ENCODE measurements around the gene MTFR1L.

MTFR1L gene

GRCh38 chr1:25807480-25808390 lies 12.0 kb upstream of the MTFR1L start:
- no peak for DNase-seq (ENCODE audit: low spot score)

DNA sequence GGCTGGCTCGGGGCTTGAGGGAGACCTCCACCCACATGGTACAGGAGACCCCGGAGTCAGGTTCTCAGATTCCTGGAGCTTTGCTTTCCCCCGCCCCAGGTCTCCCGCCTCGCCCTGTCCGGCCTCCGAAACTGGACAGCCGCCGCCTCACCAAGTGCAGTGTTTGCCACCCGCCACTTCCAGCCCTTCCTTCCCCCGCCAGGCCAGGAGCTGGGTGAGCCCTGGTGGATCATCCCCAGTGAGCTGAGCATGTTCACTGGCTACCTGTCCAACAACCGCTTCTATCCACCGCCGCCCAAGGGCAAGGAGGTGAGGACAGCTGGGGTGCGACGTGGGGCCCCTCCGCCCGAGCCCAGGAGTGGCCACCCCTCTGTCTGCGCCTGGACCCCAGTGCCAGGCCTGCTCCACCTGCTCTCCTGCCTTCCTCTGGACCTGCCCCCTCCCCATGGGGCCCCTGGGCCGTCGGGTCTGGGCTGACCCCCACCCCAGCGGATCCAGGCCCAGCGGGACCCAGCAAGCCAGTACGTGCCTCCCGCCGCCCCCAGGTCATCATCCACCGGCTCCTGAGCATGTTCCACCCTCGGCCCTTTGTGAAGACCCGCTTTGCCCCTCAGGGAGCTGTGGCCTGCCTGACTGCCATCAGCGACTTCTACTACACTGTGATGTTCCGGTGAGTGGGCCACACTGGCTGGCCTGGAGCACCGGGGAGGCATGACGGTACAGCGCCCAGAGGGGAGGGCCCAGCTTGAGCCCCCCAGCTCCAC lies 11.1 kb upstream of the MTFR1L start:
- DNase-seq (ENCODE audit: low spot score), result no peak

- DNase-seq (ENCODE audit: low spot score), result no peak
Observed at GRCh38 chr1:25809283-25809926, 10.3 kb upstream of the MTFR1L start.

DNA sequence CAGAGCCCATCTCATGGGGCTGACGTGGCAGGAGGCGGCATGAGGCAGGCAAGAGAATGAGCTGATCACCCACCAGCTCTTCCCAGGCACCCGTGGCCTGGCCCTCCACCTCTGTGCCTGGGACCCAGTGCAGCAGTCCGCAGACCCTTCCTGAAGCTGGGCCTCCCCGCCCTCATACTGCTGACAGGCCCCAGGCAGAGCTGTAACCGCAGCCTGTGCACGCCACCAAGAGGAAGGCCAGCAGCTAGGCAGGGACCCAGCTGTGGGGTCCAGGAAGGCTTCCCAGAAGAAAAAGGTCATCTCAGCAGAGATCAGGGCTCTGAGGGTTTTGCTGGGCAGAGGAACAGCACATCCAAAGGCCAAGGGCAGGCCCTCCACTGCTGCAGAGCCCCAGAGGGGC lies 9.8 kb upstream of the MTFR1L start:
- no peak for DNase-seq (ENCODE audit: low spot score)

DNA sequence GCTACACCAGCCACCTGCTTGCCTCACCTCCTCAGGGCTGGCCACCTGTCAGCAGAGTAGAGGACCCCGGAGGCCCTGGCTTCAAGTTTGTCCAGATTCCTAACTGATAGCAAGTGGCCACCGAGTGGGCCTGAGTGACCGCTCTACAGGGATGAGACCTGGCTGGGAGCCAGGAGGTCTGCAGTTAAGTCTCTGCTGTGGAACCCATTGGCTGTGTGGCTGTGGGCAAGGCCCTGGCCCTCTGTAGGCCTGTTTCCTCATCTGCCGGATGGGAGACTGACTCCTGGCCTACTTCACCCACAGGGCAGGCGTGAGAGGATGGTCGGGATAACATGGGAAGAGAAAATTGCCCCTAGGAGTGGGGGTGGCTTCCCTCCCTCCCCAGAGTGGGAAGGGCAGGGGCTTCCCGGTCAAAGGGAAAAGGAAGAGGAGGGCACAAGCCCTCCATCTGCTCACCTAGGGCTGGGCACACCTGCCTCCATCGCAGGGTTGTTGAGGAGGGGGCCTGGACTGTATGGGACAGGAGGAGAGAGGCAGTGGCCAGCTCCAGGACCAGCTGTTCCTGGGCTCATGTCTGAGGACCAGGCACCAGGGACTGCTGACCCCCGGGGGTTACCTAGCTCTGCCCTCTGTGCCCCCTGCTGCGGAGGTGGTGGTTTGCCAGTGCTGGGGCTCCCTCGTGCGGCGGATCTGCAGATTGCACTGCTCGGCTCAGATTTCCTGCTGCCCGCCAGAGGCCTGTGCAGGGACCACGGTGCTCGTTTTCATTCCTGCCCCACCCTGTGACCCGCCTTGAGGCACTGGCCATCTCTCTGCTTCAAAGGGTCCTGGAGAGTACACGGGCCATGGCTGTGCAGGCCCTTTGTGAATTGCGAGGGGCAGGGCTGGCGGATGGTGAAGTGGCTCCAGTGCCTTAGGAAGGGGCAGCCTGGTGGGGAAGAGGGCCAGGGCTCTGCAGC lies 9.1 kb upstream of the MTFR1L start:
- peak; percentile 91 for DNase-seq (ENCODE audit: low spot score)

DNA sequence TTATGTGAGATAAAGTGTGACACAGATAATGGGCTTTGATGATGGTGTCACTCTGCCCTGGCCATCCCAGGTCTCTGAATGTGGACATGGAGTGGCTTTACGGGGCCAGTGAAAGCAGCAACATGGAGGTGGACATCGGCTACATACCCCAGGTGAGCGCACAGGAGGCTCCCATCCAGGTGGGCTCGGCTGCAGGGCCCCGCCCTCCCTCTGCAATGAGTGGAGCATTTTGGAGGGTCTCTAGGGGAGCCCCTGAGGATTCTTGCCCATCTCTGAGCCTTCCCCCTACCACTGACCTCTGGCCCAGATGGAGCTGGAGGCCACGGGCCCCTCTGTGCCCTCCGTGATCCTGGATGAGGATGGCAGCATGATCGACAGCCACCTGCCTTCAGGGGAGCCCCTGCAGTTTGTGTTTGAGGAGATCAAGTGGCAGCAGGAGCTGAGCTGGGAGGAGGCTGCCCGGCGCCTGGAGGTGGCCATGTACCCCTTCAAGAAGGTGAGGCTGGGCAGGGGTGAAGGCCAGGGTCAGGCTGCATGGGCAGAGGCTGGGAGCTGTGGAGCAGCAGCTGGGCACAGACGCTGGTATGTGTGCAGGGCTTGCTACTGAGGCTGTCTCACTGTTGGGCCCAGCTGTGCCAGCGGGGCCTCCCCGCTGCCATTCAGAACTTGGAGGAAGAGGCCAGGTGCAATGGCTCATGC lies 8.2 kb upstream of the MTFR1L start:
- DNase-seq (ENCODE audit: low spot score), result no peak

DNA sequence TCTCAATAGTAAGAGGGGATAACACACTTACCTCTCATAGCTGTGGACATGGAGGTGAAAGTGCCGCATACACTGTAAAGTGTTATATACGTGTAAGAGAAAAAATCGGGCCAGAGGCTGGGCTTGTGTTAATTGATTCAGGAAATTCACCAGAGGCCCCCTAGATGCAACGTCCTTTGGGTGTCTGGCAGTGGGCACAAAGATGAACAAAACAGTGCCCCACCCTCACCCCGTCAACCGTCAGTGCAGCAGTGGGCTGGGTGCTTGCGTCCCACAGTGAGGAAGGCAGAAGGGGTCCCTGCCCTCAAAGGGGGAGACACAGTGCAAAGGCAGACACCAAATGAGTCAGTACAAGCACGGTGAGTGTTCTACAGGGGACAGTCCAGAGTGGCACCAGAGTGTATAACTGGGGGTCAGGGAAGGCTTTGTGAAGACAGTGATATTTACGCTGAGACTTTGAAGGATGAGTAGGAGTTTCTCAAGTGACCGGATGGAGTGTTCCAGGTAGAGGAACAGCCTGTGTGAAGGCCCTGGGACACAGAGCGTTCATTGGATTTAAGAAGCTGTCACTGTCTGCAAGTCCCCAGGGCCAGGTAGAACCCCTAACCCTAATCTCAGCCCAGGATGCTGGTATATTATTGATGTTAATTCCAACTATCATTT lies 6.6 kb upstream of the MTFR1L start:
- DNase-seq (ENCODE audit: low spot score), result no peak

- no peak for DNase-seq (ENCODE audit: low spot score)
Observed at GRCh38 chr1:25813734-25814471, 5.9 kb upstream of the MTFR1L start.

GRCh38 chr1:25814549-25815087 lies 5.1 kb upstream of the MTFR1L start:
- no peak for DNase-seq (ENCODE audit: low spot score)

DNA sequence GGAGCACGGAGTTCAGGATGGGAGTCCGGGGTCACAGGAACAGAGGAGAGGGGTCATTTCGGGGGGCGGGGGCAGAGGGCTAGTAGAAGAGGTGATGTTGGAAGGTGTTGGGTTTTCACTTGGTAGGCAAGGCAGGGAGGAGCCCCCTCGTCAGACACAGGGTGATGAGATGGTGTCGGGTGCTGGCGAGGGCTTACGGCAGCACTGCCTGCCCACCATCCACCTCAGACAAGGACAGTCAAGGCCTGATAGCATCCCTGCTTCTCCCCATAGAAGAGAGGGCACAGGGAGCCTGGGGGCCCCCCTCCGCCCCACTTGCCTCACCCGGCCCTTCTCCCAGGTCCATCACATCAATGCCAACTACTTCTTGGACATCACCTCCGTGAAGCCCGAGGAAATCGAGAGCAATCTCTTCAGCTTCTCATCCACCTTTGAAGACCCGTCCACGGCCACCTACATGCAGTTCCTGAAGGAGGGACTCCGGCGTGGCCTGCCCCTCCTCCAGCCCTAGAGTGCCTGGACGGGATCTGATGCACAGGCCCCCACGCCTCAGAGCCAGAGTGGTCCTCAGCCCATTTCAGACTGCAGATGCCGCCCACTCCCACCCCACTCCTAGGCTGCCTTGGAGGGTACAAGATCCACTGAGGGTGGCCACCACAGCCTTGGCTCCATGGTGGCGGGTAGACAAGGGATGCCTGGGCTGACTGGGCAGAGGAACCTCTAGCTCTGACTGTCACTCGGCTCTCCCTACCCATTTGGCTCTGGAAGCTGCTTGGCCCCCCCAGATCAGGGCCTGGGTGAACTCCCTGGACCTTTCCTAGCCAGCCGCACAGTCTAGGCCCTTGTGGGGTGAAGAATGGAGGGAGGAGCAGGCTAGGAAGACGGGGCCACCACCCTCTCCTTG lies 4.3 kb upstream of the MTFR1L start:
- DNase-seq (ENCODE audit: low spot score), result no peak

- no peak for DNase-seq (ENCODE audit: low spot score)
Observed at GRCh38 chr1:25816112-25816718, 3.5 kb upstream of the MTFR1L start.

- DNase-seq (ENCODE audit: low spot score), result no peak
Observed at GRCh38 chr1:25817840-25818501, 1.8 kb upstream of the MTFR1L start.

DNA sequence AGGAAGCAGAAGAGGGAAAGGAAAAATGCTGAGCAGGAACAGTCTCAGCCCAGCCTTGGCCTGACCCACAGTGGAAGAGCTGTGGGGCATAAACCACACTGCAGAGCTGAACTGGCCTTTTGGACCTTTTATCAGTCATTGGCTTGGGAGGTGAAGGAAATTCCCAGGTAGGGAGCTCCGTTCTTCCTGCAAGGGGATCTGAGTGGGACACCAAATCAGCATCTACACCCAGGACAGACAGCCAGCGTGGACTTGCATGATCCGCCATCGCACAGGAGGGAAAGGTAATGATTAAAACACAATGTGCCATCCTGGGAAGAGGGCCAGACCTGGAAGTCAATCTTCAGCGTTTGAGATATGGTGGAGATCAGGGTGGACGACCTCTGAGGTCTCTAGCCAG lies 1.2 kb upstream of the MTFR1L start:
- no peak for DNase-seq (ENCODE audit: low spot score)

DNA sequence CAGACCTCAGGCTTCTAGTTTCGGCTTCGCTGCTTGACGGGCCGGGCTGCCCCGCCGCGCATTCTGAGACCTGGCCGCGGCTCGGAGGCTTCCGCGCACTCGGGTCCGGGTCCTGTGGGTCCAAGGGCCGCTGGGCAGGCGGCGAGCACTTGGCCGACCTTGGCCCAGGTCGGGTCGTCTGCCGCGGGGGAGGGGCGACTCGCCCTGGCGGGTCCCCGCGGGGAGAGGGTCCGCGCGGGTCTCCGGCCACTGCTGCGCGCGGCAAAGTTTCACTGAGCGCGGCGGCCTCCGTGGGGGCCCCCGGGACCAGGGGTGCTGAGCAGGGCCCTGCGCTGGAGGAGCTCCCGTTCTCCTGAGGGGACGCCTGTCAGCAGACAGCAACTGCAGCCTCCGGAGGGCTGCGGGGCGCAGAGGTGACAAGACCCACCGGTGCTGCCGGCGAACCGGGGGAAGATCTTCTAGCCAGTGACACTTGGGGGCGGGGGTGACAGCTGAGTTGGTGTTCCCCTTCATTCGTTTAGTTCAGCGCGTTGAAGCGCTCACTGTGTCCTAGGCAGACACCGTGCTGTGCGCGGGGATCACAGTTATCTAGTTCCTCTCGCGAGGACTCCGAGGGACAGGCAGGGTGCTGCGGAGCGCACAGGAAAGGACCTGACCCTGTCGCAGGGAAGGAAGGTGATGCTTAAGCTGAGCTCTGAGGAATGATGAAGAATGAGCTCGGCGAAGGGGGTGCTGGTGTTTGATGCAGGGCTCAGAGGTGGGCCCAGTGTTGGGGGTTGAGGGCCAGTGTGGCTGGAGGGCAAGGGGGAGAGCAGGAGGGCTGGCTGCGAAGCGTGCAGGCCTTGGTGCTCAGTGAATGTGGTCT lies 725 bp downstream of the MTFR1L start:
- DNase-seq (ENCODE audit: low spot score), result peak; percentile 69

DNA sequence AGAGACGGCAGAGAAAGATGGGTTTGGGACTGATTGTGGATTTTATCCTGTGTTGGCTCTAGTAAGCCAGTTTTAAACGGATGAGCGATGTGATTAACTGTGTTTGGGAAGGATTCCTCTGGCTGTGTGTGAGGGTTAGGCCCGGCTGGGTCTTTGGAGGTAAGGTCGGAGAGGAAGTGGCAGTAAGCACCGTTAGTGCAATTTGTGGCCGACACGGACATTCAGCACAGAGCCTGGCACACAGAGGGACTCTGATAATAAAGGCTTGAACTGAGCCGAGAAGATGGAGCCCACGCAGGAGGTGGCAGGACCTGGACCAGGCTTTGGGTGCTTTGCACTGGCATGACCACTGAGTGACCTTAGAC lies 1.3 kb downstream of the MTFR1L start:
- DNase-seq (ENCODE audit: low spot score), result no peak

DNA sequence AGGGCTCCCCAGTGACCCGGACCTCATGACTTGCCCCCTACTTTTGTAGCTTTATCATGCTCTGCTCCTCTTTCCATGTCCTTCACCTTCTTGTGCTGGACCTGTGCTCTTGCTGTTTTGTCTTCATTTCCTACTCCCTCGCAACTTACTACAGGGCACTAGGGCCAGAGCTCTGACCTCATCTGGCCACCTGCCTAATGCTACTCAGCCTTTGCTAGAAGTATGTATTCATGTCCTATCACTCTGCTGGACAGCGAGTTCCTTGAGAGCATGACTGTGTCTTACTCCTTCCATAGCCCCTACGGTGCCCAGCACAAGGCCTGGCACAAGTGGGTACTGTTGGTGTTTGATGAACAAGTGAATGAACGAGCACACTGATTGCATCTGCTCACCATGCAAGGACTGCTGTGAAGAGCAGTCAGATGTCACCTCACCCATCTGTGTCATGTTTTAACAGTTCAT lies 1.9 kb downstream of the MTFR1L start:
- no peak for DNase-seq (ENCODE audit: low spot score)

All from ecto neural progenitor cell (in vitro differentiated cells).